ENCODE results near the gene ALDH16A1.

Gene ALDH16A1

GRCh38 chr19:49490287-49491029, 37.4 kb downstream of the ALDH16A1 start:
- no peak for FAIRE-seq

DNA sequence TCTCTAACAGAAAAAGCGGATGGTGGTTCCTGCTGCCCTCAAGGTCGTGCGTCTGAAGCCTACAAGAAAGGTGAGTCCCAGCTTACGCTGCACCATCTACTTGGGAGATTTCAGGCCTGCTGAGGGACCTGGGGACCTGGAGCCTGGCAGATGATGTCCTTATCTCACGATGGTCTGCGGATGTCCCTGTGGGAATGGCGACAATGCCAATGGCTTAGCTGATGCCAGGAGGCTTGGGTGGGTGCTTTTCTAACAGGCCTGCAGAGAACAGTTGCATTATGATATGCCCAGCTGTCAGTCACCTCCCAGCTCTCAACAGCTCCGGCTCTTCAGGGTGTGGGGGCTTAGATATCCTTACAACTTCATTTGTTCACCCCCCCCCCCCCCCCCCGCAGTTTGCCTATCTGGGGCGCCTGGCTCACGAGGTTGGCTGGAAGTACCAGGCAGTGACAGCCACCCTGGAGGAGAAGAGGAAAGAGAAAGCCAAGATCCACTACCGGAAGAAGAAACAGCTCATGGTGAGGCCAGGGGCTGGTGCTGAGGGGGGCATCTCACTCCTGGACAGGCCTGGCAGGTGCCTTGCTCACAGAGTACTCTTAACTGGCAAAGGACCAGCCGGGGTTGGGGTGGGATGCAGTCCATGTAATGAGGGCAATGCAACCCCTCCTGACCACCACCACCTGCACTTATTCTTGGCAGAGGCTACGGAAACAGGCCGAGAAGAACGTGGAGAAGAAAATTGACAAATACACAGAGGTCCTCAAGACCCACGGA, 38.2 kb downstream of the ALDH16A1 start:
- FAIRE-seq = no peak

GRCh38 chr19:49491804-49492572, 39.0 kb downstream of the ALDH16A1 start:
- no peak for FAIRE-seq

GRCh38 chr19:49492573-49493405, 39.8 kb downstream of the ALDH16A1 start:
- FAIRE-seq = no peak

GRCh38 chr19:49496574-49497008, 43.6 kb downstream of the ALDH16A1 start:
- no peak for FAIRE-seq

- no peak for FAIRE-seq
These were observed 44.2 kb downstream of the ALDH16A1 start for GRCh38 chr19:49497047-49497788.

DNA sequence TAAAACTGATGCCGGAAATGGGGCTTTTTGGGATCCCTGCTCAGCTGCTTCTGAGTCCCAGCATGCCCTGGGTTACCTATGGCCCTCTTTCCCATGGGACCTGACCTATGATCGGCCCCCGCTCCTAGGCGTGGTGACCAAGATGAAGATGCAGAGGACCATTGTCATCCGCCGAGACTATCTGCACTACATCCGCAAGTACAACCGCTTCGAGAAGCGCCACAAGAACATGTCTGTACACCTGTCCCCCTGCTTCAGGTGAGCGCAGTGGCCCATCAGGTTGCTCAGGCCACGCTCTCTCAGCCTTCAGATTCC, 44.7 kb downstream of the ALDH16A1 start:
- no peak for FAIRE-seq

DNA sequence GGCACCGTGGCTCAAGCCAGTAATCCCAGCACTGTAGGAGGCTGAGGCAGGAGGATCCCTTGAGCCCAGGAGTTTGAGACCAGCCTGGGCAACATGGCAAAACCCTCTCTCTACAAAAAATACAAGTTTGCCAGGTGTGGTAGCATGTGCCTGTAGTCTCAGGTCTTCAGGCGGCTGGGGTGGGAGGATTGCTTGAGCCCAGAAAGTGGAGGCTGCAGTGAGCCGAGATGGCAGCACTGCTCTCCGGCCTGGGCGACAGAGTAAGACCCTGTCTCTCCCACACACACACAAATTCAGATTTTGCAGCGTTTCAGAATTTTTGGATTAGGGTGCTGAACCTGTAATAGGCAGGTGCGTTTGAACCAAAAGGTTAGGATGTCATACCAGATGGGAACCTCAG, 45.5 kb downstream of the ALDH16A1 start:
- no peak for FAIRE-seq

DNA sequence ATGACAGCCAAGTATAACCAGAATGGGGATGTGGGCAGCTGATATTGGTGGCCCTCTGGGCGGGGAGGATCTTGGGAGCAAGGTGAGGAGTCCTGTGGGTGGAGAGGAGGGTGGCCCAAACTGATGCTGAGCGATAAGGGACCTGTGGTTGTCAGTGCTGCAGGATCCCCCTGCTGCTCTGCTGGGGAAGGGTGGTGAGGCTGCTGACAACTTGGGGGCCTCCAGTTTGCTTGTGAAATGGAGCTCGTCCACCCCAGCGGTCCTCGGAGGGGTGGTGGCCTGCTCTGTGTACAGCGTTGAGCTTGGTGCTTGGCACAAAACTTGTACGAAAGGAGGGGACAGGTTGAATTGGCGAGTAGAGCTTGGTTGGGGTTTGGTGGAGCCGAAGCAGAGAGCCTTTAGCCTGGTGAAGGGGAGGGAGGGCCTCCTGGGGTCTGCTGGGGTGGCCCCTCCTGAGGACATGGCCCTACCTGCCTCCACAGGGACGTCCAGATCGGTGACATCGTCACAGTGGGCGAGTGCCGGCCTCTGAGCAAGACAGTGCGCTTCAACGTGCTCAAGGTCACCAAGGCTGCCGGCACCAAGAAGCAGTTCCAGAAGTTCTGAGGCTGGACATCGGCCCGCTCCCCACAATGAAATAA, 46.1 kb downstream of the ALDH16A1 start:
- FAIRE-seq = no peak

GRCh38 chr19:49502866-49503581, 50.0 kb downstream of the ALDH16A1 start:
- FAIRE-seq = no peak

GRCh38 chr19:49503582-49503962, 50.5 kb downstream of the ALDH16A1 start:
- FAIRE-seq = no peak

- FAIRE-seq = no peak
These were observed 53.6 kb downstream of the ALDH16A1 start for GRCh38 chr19:49506575-49507105.

- FAIRE-seq = no peak
These were observed 54.9 kb downstream of the ALDH16A1 start for GRCh38 chr19:49507803-49508494.

- FAIRE-seq = no peak
These were observed 60.1 kb downstream of the ALDH16A1 start for GRCh38 chr19:49512970-49513745.

- no peak for FAIRE-seq
These were observed 60.7 kb downstream of the ALDH16A1 start for GRCh38 chr19:49513746-49514118.

- FAIRE-seq = no peak
These were observed 61.1 kb downstream of the ALDH16A1 start for GRCh38 chr19:49514151-49514550.

DNA sequence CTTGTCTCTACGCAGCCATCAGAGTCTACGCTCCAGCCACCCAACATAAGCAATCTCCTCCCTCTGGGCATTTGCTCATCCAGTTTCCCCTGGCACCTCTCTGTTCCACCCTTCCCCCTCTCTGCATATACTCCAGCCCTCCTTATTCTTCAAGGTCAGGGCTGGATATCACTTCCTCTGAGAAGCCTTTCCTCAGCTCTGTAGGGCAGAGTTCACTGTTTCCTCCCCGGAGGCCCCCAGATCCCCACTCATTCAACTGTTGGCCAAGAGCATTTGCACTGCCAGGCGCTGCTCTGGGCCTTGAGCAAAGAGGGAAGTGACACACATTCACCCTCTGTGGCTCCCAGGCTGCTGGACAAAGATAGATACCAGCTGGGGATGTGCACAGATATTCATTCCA, 62.7 kb downstream of the ALDH16A1 start:
- FAIRE-seq = no peak

GRCh38 chr19:49518033-49518432, 65.0 kb downstream of the ALDH16A1 start:
- FAIRE-seq = no peak
